Stimulated activated CD4-positive, alpha-beta T cell treated with anti-CD3 and anti-CD28 coated beads, TNF-alpha, amount 100 ng/mL, for 1 hour (primary cell): ENCODE results near the gene KCTD7.
"Not testable (repeated sequence)": the region's sequence is repeated elsewhere in the genome, so short reads cannot be mapped to it uniquely, and the experiment has no call there.

Experiments
- DNase-seq, 3 donors: peaks; one replicate each; pipeline ENCODE4 v3.0.0-alpha.2; 2020; ENCODE audit warnings: low read depth in 3 of 3, low spot score in 1 of 3

Gene KCTD7

GRCh38 chr7:66653719-66654274 is 25.1 kb downstream of the KCTD7 start:
- not testable (repeated sequence) for DNase-seq

DNA sequence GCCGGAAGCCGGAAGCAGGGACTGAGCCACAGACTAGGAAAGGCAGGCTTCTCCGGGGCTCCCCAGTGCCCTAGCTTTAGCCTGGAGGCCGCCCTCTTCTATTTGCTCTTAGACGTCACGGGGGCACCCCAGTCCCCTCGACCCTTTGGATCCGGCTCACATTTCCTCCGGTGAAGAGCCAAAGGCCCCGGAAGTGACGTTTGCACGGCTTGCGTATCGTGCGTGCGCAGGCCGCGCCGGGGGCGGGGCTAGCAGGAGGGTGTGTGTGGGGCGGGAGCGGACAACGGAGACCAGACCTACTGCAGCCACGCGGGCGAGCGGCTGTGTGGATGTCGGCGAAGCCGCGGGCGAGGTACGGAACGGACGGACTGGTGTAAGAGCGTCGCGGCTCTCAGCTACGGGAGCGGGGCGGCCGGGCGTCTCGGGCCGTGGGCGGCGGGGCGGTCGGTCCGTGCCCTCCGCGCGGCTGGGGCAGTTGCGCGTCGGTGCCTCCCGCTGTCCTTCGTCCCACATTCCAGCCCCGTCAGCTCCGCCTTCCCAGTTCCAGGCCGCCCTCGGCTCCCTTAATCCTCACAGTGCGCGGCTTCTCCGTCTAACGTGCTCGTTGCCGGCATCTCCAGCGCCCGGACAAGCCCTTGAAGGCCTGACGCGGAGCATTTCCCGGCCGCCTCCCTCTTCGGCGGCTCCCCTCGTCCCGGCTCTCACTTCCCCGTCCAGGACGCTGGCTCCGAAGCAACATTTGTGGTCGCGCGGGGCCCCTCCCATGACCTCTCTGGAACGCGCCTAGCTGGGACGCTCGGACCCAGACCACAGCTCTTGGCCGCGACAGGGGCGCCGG is 25.8 kb downstream of the KCTD7 start:
- peak; percentile 87 to 94 (median 90) for DNase-seq

DNA sequence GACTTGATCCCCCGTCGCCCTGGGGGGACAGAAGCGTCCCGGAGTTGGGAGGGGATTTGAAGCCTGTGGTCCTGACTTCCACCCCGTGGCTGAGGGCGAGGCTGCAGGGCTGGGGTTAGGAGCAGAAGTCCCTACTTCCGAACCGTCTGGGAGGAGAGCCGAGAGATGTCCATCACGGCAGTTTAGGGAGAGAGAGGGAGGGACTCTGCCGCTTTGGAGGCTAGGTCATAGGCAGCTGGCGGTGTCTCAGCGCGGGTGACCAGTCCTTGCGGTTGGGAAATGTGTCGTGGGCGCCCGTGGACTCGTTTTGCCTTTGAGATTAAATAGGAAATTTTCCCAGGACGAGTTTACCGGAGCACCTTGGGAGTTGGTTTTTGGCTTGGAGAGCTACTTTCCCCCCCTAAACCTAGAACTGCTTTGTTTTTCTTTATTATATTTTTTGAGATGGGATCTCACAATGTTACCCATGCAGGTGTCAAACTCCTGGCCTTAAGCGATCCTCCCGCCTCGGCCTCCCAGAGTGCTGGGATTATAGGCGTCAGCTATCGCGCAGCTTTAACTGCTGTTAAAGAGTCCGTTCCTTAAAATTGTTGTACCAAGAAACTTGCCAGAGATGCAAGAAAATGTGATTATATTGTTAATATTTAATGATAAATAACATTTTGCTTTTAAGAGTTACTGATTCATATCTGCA is 26.6 kb downstream of the KCTD7 start:
- DNase-seq = not testable (repeated sequence)

GRCh38 chr7:66655826-66656485 is 27.3 kb downstream of the KCTD7 start:
- not testable (repeated sequence) for DNase-seq

DNA sequence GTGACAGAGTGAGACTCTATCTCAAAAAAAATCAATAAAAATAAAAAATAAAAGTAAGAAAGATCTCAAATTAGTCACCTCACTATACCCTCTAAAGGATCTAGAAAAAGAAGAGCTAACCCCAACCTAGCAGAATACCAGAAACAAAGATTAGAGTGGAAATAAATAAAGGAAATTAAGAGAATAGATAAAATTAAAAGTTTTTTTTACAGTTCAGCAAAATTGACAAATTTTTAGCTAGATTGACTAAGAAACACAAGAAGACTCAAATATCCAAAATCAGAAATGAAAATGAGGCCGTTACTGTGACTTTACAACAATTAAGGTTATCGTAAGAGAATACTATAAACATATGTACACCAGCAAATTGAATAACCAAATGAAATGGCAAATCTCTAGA is 29.1 kb downstream of the KCTD7 start:
- no peak for DNase-seq

- DNase-seq = no peak
Measured at GRCh38 chr7:66662646-66663264, 34.1 kb downstream of the KCTD7 start.

GRCh38 chr7:66664590-66665293 is 36.1 kb downstream of the KCTD7 start:
- DNase-seq = no peak

- DNase-seq = no peak
Measured at GRCh38 chr7:66666313-66666952, 37.8 kb downstream of the KCTD7 start.

- DNase-seq = no peak
Measured at GRCh38 chr7:66667023-66667728, 38.5 kb downstream of the KCTD7 start.

GRCh38 chr7:66668112-66668511 is 39.4 kb downstream of the KCTD7 start:
- no peak for DNase-seq

- DNase-seq = no peak
Measured at GRCh38 chr7:66668677-66669076, 40.0 kb downstream of the KCTD7 start.

GRCh38 chr7:66669088-66669487 is 40.4 kb downstream of the KCTD7 start:
- no peak for DNase-seq

- DNase-seq = no peak
Measured at GRCh38 chr7:66669496-66669895, 40.8 kb downstream of the KCTD7 start.

DNA sequence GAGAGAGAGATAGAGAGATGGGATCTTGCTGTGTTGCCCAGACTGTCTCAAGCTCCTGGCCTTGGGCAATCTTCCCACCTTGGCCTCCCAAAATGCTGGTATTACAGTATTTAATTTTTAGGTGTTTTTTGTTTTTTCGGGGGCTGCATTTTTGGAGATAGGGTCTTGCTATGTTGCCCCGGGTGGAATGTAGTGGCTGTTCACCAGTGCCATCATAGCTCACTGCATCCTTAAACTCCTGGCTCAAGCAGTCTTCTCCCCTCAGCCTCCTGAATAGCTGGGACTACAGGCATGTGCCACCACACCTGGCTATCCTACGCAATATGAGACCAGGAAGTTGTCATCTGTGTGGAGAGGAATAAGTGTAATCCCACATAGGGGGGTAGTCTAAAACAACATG is 42.4 kb downstream of the KCTD7 start:
- no peak for DNase-seq

- not testable (repeated sequence) for DNase-seq
Measured at GRCh38 chr7:66671486-66671885, 42.8 kb downstream of the KCTD7 start.

GRCh38 chr7:66672432-66673123 is 43.9 kb downstream of the KCTD7 start:
- DNase-seq = not testable (repeated sequence)

DNA sequence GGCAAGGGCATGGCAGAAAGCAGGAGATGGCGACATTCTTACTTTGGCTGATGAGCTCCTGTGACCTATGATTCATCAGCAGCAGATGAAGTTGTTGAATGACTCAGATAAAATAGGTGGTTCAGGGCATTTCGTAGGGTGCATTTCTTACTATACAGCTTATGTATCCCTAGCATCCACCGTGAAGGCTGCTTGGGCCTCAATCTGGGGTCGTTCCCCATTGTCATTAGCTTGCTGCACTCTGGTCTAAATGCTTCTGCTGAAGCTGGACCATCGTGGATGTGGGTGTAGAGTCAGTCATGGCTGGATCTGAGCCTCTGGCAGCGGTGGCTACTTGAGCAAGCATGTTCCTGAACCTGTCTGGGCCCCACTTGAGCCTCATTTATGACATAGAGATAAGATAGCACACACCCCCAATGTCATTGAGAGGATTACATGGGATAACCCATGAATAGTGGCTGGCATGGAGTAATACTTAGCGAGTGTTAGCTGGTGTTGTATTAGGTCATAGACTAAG is 44.5 kb downstream of the KCTD7 start:
- not testable (repeated sequence) for DNase-seq

DNA sequence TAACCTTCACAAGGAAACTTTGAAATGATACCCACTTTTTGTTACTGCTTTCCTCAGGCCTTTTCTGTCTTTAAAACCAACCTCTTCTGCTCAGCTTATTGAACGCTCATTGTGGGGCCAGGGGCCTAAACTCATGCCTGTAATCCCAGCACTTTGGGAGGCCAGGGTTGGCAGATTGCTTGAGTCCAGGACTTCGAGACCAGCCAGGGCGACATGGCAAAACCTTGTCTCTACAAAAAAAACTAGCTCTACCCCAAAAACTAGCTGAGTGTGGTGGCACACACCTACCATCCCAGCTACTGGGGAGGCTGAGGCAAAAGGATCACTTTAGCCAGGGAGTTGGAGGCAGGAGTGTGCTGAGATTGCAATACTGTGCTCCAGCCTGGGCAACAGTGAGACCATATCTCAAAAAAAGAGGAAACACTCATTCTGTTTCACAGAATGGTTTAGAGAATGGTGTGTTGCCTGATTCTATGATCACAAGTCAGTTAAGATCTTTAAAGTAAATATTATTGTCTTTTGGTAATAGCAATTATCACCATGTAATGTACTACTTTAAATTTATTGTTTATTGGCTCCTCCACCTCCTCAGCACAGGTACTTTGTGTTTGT is 51.1 kb downstream of the KCTD7 start:
- no peak for DNase-seq
